ENCODE data around the gene MORC3.
A peak's percentile ranks its signal among the peaks of the same experiment; 100 is the strongest.
"Not testable (repeated sequence)": the region's sequence is repeated elsewhere in the genome, so short reads cannot be mapped to it uniquely, and the experiment has no call there.

MORC3 gene, protein sequence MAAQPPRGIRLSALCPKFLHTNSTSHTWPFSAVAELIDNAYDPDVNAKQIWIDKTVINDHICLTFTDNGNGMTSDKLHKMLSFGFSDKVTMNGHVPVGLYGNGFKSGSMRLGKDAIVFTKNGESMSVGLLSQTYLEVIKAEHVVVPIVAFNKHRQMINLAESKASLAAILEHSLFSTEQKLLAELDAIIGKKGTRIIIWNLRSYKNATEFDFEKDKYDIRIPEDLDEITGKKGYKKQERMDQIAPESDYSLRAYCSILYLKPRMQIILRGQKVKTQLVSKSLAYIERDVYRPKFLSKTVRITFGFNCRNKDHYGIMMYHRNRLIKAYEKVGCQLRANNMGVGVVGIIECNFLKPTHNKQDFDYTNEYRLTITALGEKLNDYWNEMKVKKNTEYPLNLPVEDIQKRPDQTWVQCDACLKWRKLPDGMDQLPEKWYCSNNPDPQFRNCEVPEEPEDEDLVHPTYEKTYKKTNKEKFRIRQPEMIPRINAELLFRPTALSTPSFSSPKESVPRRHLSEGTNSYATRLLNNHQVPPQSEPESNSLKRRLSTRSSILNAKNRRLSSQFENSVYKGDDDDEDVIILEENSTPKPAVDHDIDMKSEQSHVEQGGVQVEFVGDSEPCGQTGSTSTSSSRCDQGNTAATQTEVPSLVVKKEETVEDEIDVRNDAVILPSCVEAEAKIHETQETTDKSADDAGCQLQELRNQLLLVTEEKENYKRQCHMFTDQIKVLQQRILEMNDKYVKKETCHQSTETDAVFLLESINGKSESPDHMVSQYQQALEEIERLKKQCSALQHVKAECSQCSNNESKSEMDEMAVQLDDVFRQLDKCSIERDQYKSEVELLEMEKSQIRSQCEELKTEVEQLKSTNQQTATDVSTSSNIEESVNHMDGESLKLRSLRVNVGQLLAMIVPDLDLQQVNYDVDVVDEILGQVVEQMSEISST

DNA sequence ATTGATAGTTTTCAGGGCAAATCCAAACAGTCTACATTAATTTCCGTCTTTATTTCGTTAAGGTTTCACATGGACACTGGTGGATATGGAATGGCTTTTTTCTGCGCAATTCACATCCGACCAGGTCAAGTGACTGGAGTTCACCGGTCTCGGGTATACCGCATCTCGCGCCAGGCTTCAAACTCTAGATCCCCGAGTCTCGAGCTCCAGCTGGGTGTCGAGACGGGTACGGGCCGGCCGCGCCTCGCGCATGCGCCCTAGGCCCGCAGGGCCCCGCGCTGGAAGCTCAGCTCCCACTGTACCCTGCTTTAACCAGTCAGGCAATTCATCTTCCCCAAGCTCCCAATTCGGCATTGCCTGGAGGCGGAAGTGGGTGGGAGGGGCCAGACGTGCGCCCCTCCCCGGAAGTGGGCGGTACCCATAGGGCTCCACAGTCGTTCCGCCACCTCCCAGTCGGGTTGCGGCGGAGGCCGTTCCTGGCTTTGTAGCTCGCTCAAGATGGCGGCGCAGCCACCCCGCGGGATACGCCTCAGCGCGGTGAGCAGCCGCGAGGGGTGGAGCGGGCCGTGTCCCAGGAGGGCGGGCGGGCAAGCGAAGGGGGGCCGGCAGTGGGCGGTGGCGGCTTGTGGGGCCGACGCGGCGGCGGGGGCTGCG is at the start of gene MORC3:
Gene MORC3 (plus strand): TSS at position 431 of the 654 bp plus-strand sequence. CDS start 68 bp downstream, at position 499.
- peak; percentile 99 for DNase-seq (ENCODE audit: extremely low read depth, low read depth)
- no peak for TF ChIP-seq CTCF (IDR thresholded peaks at IDR 0.05; ENCODE audit: low read depth, low read length)

DNA sequence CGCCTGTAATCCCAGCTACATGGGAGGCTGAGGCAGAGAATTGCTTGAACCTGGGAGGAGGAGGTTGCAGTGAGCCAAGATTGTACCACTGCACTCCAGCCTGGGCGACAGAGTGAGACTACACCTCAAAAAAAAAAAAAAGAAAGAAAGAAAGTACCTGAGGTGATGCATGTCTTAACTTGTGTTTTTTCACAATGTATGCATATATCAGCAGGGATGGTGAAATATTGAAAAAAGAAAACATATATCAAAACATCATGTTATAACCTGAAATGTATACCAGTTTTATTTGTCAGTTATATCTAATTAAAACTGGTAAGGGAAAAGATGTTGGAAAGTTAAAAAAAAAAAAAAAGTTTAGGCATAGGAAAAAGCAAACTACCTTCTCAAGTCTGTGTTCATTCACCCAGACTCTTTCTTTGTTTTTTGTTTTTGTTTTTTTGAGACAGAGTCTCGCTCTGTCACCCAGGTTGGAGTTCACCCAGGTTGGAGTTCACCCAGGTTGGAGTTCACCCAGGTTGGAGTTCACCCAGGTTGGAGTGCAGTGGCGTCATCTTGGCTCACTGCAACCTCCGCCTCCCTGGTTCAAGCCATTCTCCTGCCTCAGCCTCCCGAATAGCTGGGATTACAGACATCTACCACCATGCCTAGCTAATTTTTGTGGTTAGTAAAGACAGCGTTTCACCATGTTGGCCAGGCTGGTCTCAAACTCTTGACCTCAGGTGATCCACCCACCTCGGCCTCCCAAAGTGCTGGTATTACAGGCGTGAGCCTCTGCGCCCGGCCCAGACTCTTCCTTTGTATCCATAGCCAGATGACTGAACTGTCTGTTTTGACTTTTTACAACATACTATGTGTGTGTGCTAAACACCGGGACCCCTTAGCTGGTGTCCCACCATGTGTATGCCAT is 49.0 kb upstream of the MORC3 start:
- not testable (repeated sequence) for DNase-seq (ENCODE audit: extremely low read depth, low read depth)

GRCh38 chr21:36274128-36274527 is 45.9 kb upstream of the MORC3 start:
- no peak for TF ChIP-seq CTCF (IDR thresholded peaks at IDR 0.05; ENCODE audit: low read depth, low read length)
- no peak for DNase-seq (ENCODE audit: extremely low read depth, low read depth)

- no peak for TF ChIP-seq CTCF (IDR thresholded peaks at IDR 0.05; ENCODE audit: low read depth, low read length)
- DNase-seq (ENCODE audit: extremely low read depth, low read depth): no peak
Measured at GRCh38 chr21:36282568-36283230, 37.3 kb upstream of the MORC3 start.

DNA sequence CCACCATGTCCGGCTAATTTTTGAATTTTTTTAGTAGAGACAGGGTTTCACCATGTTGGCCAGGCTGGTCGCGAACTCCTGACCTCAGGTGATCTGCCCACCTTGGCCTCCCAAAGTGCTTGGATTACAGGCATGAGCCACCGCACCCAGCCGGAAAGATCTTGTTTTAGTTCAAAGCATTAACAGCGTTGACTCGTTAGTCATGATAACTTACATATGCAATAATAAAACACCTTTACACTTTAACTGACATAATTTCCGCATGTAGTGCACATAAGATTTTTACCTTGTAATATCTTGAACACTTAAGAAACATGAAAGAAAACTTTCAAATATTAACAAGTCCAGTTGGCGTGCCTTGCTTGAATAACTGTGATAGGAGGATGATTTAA is 36.8 kb upstream of the MORC3 start:
- not testable (repeated sequence) for DNase-seq (ENCODE audit: extremely low read depth, low read depth)

DNA sequence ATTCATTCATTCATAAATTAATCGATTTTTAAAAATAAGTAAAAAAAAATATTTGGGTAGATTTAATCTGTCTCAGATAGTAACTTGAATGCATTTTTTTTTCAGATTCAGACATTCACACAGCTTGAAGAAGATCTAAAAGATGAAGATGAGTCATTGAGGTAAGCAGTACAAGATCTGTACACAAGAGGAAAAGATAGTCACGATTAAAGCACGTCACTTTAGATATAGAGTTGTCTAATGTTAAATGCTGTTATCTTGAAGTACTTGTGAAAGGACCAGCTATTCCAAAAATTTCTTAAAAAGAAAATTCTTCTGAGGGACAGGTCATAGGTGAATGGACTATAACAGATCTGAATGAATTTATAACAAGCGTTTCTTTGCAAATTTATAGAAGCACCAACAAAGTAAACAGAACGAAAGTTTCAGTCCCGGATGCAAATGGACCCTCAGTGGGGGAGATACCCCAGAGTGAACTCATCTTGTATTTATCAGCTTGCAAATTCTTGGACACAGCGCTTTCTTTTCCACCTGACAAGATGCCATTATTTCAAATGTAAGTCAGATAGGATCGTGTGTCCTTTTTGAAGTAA is 31.2 kb upstream of the MORC3 start:
- DNase-seq (ENCODE audit: extremely low read depth, low read depth): no peak
- TF ChIP-seq CTCF (IDR thresholded peaks at IDR 0.05; ENCODE audit: low read depth, low read length): no peak

DNA sequence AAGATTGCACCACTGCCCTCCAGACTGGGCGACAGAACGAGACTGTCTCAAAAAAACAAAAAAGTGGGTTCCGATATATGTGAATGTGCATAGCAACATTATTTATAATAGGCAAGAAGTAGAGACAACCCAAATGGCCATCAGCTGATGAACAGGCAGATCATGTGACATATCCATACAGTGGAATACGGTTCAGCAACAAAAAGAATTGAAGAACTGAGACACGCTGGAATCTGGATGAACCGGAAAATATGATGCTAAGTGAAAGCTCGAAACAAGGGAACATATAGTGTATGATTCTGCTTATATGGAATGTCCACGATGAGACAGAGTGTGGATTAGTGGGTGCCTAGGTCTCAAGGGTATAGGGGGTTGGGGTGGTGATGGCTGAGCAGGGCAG is 28.5 kb upstream of the MORC3 start:
- DNase-seq (ENCODE audit: extremely low read depth, low read depth): no peak
- no peak for TF ChIP-seq CTCF (IDR thresholded peaks at IDR 0.05; ENCODE audit: low read depth, low read length)

All from AG09319 (cell line).